ENCODE results near the gene HJURP.

Gene HJURP

GRCh38 chr2:233811732-233812131, 42.6 kb downstream of the HJURP start:
- DNase-seq: no peak

- no peak for DNase-seq
These were observed 43.2 kb downstream of the HJURP start for GRCh38 chr2:233811087-233811486.

- no peak for DNase-seq
These were observed 44.0 kb downstream of the HJURP start for GRCh38 chr2:233810385-233810784.

GRCh38 chr2:233807966-233808935, 46.1 kb downstream of the HJURP start:
- no peak for DNase-seq

- DNase-seq: no peak
These were observed 47.0 kb downstream of the HJURP start for GRCh38 chr2:233807215-233807865.

GRCh38 chr2:233803994-233804393, 50.3 kb downstream of the HJURP start:
- no peak for DNase-seq

GRCh38 chr2:233803292-233803911, 50.9 kb downstream of the HJURP start:
- DNase-seq: no peak

- DNase-seq: no peak
These were observed 52.1 kb downstream of the HJURP start for GRCh38 chr2:233802132-233802815.

GRCh38 chr2:233801357-233802131, 52.8 kb downstream of the HJURP start:
- DNase-seq: no peak

GRCh38 chr2:233800208-233800607, 54.1 kb downstream of the HJURP start:
- DNase-seq: no peak

- no peak for DNase-seq
These were observed 54.6 kb downstream of the HJURP start for GRCh38 chr2:233799716-233800115.

- no peak for DNase-seq
These were observed 55.2 kb downstream of the HJURP start for GRCh38 chr2:233799087-233799665.

- no peak for DNase-seq
These were observed 55.8 kb downstream of the HJURP start for GRCh38 chr2:233798335-233799086.

GRCh38 chr2:233796254-233796653, 58.1 kb downstream of the HJURP start:
- no peak for DNase-seq

- no peak for DNase-seq
These were observed 58.6 kb downstream of the HJURP start for GRCh38 chr2:233795735-233796171.

- DNase-seq: no peak
These were observed 60.1 kb downstream of the HJURP start for GRCh38 chr2:233794128-233794658.

GRCh38 chr2:233793465-233794127, 60.7 kb downstream of the HJURP start:
- no peak for DNase-seq

- DNase-seq: no peak
These were observed 61.6 kb downstream of the HJURP start for GRCh38 chr2:233792720-233793119.

GRCh38 chr2:233791883-233792329, 62.4 kb downstream of the HJURP start:
- no peak for DNase-seq
